Epithelial cell of prostate (primary cell): ENCODE measurements around the gene PHGDH.
"Not testable (repeated sequence)": the region's sequence is repeated elsewhere in the genome, so short reads cannot be mapped to it uniquely, and the experiment has no call there.

Experiments used
- DNase-seq: peaks from one replicate; pipeline ENCODE4 v3.0.0-alpha.2; 2011; ENCODE audit warnings: low read depth, low spot score
- H3K27ac ChIP-seq: fragments of 450-650 bp; 2 replicates; pipeline ENCODE4 v1.5.1; 2017; ENCODE audit warnings: mild to moderate bottlenecking

The PHGDH gene

DNA sequence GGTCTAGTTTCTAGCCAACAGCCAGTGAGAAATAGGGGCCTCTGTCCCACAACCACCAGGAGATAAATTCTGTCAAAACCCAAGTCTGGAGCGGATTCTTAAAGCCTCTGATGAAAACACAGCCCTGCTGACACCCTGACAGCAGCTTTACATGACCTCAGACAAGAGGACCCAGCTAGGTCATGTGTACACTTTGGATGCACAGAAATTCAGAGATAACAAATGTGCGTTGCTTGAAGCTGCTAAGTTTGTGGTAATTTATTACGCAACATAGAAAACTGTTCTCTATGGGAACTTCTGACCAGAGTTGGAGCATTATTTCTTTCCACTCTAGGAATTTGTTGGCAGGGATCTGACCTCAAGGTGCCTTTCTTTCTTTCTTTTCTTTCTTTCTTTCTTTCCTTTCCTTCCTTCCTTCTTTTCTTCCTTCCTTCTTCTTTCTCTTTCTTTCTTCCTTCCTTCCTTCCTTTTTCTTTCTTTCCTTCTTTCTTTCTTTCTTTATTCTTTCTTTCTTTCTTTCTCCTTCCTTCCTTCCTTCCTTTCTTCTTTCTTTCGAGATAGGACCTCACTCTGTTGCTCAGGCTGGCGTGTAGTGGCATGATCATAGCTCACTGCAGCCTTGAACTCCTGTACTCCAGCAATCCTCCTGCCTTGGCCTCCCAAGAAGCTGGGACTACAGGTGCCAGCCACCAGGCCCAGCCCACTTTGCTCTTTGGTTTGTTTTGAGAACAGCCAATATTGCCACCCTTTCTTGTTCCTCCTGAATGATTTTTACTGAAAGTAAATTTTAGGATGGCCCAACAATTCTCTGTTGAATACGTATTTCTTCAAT, 71.8 kb downstream of the PHGDH start:
- no peak for DNase-seq
- H3K27ac ChIP-seq, result peak overlapping the region; percentile 29

GRCh38 chr1:119784191-119784781, 72.6 kb downstream of the PHGDH start:
- DNase-seq, result no peak
- H3K27ac ChIP-seq, result no peak overlapping the region

DNA sequence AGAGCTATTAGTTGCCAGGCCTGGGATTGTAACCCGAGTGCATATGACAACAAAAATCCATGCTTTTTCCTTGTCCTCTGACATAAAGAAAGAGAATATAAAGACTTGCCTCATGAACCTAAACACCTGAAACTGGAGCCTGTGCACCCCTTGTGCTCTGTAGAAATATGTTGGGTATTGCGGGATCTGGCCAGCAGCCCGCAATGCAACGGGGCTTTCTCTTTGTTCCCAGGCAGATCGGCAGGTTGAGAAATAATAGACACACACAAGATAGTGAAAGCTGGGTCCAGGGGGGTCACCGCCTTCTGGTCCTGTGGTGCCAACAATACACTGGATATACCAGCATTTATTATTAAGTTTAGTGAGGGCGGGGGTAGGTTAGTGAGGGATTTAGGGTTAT, 74.3 kb downstream of the PHGDH start:
- H3K27ac ChIP-seq, result peak overlapping the region; percentile 49
- DNase-seq, result not testable (repeated sequence)

GRCh38 chr1:119786473-119787050, 74.8 kb downstream of the PHGDH start:
- H3K27ac ChIP-seq, result peak overlapping the region; percentile 49
- DNase-seq, result peak; percentile 37

GRCh38 chr1:119787776-119788175, 76.0 kb downstream of the PHGDH start:
- peak overlapping the region; percentile 49 for H3K27ac ChIP-seq

GRCh38 chr1:119790451-119791198, 78.9 kb downstream of the PHGDH start:
- no peak for DNase-seq
- H3K27ac ChIP-seq, result no peak overlapping the region

More at GRCh38 chr1:119787776-119788175, 76.0 kb downstream of the PHGDH start:
- no peak for DNase-seq

DNA sequence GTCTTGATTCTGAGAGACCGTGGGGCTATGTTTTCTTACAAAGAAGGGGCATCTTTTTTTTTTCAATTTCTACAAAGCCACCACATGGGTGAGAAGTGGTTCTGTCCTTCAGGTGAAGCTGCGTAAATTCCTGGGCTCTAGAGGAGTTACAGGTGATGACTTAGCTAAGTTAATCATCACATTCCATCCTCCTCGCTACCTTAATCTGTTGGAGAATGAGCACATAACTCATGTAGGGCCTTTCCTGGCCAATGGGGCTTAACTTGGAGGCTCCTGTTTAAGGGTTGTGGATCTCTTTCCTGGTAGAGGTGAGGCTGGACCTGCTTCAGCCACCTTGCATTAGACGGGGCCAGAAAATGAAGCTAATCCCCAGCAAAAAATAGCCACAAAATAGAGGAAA, 79.6 kb downstream of the PHGDH start:
- no peak overlapping the region for H3K27ac ChIP-seq
- no peak for DNase-seq
